NCI-H1436 treated with DMSO at 0.1 percent for 48 hours (cell line): ENCODE measurements around the gene RBM24.
"Not testable (repeated sequence)": the region's sequence is repeated elsewhere in the genome, so short reads cannot be mapped to it uniquely, and the experiment has no call there.

Experiments used
- DNase-seq: peaks from one replicate; lab custom pipeline; 2025; lab: John Stamatoyannopoulos, UW

RBM24 gene

GRCh38 chr6:17291778-17292177 is 10.6 kb downstream of the RBM24 start:
- no peak for DNase-seq

GRCh38 chr6:17292600-17293133 is 11.5 kb downstream of the RBM24 start:
- no peak for DNase-seq

DNA sequence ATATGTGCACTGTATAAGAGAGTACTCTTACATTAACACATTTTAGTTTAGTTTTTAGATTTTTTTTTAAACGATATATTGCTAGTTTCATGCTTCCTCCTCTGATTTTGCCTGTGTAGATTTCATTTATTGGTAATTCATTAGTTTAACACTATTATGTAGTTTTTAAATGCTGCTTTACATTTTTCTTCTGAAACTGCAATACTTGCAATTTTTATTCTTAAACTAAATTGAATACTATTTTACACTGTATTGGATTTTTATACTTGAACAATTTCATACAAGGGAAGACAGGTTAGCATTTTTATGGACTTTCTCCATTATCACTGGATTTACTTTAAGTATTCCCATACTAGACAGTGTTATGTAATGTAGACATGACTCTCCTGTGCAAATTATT is 12.2 kb downstream of the RBM24 start:
- DNase-seq: no peak

GRCh38 chr6:17297271-17298080 is 16.3 kb downstream of the RBM24 start:
- no peak for DNase-seq

- DNase-seq: no peak
These were observed 17.1 kb downstream of the RBM24 start for GRCh38 chr6:17298257-17298656.

- DNase-seq: no peak
These were observed 18.1 kb downstream of the RBM24 start for GRCh38 chr6:17299222-17299621.

DNA sequence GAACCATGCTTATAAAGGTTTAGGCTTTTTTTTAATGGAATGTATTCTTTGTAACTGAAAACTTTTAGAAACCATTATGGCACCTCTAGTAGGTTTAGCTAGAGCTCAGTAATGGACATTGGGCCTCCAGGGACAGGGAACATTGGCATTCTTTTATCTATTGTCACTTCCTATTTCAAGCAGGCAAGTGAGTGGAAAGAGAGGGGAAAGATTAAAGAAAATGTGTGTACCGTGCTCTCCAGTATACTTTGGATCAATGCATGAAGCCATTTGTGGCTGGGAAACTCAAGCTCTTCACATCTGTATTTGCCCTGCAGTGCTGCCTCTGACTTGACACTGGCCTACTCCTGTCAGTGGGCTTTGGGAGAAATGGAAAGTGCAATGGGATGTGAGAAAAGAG is 18.6 kb downstream of the RBM24 start:
- DNase-seq: no peak

- DNase-seq: no peak
These were observed 19.5 kb downstream of the RBM24 start for GRCh38 chr6:17300637-17301036.

- no peak for DNase-seq
These were observed 22.3 kb downstream of the RBM24 start for GRCh38 chr6:17303444-17303843.

GRCh38 chr6:17305219-17306001 is 24.2 kb downstream of the RBM24 start:
- DNase-seq: no peak

- DNase-seq: no peak
These were observed 30.6 kb downstream of the RBM24 start for GRCh38 chr6:17311595-17312311.

DNA sequence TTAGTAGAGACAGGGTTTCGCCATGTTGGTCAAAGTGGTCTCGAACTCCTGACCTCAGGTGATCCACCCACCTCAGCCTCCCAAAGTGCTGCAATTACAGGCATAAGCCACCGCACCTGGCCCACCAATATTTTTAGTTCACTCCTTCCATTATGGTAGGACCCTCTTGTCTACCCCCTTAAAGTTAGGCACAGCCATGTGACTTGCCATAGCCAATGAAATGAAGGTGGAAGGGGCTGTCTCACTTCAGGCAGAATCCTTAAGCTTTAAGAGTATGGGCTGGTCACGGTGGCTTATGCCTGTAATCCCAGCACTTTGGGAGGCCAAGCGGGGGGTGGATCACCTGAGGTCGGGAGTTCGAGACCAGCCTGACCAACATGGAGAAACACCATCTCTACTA is 32.1 kb downstream of the RBM24 start:
- not testable (repeated sequence) for DNase-seq

DNA sequence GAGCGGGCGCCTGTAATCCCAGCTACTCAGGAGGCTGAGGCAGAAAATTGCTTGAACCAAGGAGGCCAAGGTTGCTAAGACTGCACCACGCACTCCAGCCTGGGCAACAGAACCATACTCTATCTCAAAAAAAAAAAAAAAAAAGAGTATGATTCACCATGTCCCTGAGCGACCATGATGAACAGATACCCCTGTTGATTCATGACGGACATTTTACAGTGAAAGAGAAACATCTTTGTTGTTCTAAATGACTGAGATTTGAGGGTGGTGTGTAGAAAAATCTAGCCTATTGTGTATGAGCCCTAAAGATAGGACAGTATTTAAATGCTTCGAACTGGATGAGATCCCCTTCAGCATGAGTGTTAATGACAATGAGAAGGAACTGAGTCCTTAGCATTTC is 32.8 kb downstream of the RBM24 start:
- no peak for DNase-seq

DNA sequence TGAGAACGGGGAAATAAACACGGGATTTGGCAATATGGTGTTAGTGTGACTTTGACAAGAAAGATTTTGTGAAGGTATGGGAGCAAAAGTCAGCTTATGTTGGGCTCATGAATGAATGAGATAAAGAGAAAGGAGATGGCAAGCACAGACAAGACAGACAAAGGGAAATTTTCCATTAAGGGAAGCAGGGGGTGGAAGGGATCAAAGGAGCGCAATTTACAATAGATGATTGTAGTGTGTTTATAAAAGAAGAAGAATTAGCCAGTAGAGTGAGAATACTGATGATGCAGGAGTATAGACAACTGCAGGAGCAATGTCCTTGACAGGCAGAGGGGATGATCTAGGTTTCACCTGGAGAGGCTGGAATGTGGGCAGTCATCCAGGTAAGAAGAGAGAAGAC is 34.1 kb downstream of the RBM24 start:
- DNase-seq: no peak

DNA sequence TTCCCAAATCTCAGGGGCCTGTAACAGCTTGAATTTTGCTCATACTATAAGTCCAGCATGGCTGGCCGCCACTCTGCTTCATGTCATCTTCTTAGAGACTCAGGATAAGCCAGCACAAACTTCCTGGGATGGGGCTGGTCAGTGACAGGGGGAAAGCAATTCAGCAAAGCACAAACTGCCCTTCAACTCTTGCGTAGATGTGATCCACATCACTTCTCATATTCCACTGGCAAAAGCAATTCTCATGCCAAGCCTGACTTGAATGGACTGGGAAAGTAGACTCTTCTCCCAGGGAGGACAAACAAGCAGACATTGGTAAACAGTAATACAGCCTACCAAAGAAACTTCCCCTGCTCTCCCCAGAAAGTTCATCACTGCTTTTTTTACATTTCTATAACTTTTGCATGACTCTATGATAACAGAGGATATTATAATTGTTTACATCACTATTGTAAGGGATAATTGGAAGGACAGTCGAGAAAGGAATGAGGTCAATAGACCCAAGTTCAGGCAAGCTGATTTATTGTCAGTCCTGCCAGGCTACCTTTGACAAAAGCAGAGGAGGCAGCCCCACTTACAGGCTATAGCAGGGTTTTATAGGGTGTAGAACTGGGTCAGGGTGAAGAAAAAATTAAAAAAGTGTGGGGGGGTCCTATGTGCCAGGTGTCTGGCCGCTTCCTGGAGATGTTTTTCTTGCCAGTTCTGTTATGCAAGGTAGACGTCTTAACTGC is 37.4 kb downstream of the RBM24 start:
- DNase-seq: no peak

GRCh38 chr6:17320266-17320665 is 39.1 kb downstream of the RBM24 start:
- DNase-seq: not testable (repeated sequence)

DNA sequence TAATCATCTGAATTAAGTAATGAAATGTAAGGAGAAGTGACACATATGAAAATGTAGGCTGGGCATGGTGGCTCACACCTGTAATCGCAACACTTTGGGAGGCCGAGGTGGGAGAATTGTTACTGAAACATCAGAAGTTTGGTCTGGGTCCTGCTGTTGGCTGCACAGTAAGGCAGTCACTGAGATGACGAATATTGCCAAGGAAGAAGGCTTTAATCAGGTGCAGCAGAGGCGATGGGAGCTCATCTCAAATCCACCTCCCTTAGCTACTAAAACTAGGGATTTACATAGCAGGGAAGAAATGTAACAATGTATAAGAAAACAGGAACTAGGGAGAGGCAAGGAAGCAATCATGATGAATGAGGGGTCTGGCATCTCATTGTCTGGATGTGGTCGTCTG is 50.1 kb downstream of the RBM24 start:
- no peak for DNase-seq

- DNase-seq: no peak
These were observed 53.1 kb downstream of the RBM24 start for GRCh38 chr6:17334265-17334664.

GRCh38 chr6:17336425-17336824 is 55.3 kb downstream of the RBM24 start:
- DNase-seq: no peak

DNA sequence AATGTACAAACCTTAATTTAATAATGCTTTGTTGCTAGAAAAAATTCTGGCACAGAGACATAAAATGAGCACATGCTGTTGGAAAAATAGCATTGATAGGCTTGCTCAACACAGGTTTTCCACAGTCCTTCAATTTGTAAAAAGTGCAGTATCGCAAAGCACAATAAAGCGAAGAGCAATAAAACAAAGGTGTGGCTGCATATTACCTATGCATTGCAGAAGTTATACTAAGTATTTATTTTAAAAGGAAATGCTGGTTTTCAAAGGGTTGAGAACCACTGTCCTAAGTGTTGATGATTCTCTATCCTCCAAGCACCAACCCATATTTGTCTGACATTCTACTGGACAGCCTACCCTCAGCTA is 58.1 kb downstream of the RBM24 start:
- no peak for DNase-seq

DNA sequence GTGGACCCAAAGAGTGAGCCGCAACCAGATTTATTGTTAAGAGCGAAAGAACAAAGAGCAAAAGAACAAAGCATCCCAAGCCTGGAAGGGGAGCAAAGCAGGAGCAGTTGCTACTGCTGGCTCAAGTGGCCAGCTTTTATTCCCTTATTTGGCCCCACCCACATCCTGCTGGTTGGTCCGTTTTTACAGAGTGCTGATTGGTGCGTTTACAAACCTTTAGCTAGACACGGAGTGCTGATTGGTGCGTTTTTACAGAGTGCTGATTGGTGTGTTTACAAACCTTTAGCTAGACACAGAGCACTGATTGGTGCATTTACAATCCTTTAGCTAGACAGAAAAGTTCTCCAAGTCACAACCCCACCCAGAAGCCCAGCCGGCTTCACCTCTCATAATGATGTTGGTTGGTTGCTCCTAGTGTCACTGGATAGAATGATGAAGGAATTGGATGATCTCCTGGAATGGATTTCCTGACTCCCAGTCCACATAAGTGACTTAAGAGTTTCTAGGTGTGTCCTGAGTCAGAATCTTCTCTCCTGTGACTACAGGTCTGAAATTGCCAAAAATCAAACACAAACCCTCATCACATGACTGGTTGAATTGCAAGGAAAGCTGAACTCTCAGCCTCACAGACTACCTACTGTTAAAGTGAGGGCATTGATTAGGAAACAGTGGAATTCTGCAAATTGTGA is 60.1 kb downstream of the RBM24 start:
- DNase-seq: no peak
